Right lobe of liver (tissue), 4 donors: Measurements from ENCODE around the gene STXBP6.

ENCODE experiments used
- CTCF ChIP-seq, 4 donors: fragments of 200-600 bp in 3 of 4; fragments of 450-650 bp in 1 of 4; IDR thresholded peaks; one replicate each; pipeline versions ENCODE4 v1.5.1 to v1.8.0; 2016 to 2022; ENCODE audit warnings: antibody characterized with exemption in 4 of 4, mild to moderate bottlenecking in 2 of 4
- POLR2A ChIP-seq: fragments of 450-650 bp; IDR thresholded peaks from one replicate; pipeline ENCODE4 v1.6.1; 2017; ENCODE audit warnings: antibody characterized with exemption, mild to moderate bottlenecking
- donor health status: DM: no; HTN: no; CAD: no.
- donor health status: DM: no; HTN: no; CAD: no.
- donor health status: DM: no; HTN: yes; CAD: no.

DNA sequence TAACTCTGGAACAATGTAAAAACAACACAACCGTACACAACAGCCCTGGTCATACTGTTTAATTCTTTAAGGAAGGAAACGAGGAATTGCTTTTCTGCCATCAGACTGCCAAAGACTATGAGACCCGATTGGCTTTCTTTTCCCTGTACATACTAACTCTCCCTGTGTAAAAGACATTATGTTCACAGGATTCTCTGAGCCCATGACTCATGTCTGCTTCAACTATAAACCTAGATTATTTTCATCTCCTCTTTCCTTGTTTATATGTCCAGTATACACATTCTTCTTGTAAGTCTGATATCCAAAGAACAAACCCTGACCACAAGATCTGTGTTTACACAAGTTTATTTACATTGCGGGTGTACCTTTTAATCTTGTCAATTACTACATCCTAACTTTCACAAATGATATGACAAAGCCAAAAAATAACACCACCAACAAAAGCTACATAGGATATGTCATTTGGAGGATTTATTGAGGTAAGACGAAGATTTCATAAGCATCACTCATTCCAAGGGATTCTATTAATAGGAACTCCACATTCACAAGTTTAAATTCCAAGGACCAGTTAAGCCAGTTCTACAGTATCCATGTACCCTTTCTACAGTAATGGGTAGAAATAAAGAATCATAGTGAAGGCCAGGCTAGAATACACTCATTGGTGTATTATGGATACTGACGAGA lies 67.3 kb downstream of the STXBP6 start:
- no peak for TF ChIP-seq CTCF (IDR thresholded peaks at IDR 0.05)
- TF ChIP-seq POLR2A, result no peak
